Smooth muscle cell of the brain vasculature (primary cell): ENCODE data around the gene TC2N.
"Not testable (repeated sequence)": the region's sequence is repeated elsewhere in the genome, so short reads cannot be mapped to it uniquely, and the experiment has no call there.

Experiments
- DNase-seq: peaks from one replicate; pipeline ENCODE4 v3.0.0-alpha.2; 2012; ENCODE audit warnings: low read depth, low spot score

TC2N gene

DNA sequence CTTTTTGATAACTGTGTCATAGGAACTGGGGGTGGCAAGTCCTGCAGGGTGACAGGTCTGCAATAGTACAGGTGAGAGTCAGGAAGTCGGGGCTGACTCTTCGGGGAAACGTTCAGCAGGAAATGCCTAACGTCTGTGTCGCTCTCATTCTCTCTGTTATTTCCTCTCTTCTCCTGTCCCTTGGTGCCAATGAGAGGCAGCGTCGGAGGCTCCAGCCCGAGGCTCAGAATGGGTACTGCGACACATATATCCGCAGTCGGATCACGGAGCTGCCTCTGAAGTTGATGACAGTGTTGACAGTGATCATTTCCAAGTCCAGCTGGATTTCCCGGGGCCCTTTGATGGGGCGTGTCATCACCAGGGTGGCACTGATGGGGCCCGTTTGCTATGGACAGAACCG, 2.7 kb upstream of the TC2N start:
- DNase-seq: no peak

GRCh38 chr14:91869556-91869955, 2.2 kb upstream of the TC2N start:
- DNase-seq: peak; percentile 55

- DNase-seq: no peak
Measured at GRCh38 chr14:91866511-91867295, 633 bp downstream of the TC2N start.

DNA sequence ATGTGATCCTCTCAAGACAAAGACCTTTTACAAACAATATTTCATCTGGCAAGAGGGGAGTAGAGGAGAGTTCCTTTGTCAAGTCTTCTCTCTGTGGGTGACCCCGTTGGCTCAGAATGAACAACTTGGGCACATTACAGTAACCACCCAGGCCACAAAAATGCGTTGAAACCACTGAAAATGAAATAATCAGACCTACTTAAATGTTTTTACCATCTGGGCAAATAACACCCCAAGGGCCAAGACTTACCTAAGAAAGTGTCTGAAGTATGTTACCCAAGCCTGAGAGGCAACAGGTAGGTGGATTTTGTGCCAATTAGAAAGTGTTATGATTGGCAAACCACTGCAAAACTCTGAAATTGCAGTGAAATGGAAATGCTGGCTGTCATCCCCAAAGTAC, 1.3 kb downstream of the TC2N start:
- DNase-seq: no peak

DNA sequence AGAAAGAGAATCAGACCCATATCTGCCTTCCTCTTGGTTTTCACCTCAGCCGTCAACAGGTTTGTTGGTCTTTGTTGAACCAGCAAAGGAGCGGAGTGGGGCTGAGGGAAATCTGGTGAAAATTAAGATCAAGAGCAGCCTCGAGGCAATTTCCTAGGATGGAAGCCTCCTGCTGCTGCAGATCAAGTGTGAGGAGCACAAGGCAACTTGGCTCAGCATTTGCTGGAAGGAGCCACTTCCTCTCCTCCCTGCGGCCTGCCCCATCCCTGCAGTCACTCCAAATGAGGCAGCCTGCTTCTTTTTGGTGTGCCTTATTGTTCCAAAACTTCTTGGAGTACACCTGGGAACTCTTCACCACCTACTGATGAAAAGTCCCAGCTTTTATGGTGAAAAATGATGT, 4.9 kb downstream of the TC2N start:
- no peak for DNase-seq

DNA sequence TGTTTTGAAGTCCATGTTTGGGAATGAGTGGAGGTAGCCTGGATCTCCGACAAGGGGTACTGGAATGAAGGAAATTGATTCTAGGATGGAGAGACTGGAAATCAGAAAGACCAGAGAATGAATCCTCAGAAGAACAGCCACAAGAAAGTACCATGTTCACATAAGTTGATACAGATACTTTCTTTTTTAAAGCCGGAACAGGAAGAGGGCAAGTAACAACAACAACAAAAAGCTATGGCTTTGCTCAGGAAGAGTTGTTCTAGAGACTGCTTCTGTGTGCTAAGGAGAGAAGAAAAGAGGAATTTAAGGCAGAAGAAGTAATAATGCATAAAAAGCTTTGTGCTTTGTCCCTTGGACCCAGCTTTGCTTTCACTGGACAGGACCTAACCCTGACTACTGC, 6.2 kb downstream of the TC2N start:
- no peak for DNase-seq

GRCh38 chr14:91860238-91860637, 7.1 kb downstream of the TC2N start:
- DNase-seq: no peak

DNA sequence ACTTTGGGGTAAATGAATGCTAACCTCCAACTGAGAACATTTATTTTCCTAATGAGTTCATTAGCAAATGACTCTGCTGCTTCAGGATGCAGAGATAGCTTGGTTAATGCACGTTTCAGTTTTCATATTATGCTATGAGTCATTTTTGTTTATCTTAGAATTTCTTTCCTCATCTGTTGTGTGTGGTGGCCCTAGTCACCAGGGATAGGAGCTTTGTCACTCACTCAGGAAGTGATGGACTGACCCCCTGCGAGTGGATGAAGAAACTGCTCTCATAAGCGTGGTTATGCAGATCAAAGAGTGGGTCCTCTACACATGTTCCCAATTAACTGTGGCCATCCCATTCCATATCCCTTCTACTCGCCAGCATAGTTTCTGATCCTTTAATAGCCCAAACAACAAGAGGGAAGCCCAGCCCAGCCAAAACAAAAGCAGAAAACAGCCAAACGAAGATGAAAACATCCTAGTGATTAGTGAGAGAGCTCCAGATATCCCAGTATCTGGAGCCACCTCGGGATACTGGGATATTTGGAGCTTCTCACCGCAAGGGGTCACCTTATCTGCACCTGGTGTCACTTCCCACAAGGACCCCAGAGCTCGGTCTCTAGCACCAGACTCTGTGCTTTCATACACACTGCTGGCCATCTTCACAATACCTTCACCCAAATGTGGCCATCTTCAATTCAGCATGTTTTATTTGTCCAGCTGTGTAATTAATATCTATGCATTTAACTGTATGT, 8.6 kb downstream of the TC2N start:
- DNase-seq: peak; percentile 20

DNA sequence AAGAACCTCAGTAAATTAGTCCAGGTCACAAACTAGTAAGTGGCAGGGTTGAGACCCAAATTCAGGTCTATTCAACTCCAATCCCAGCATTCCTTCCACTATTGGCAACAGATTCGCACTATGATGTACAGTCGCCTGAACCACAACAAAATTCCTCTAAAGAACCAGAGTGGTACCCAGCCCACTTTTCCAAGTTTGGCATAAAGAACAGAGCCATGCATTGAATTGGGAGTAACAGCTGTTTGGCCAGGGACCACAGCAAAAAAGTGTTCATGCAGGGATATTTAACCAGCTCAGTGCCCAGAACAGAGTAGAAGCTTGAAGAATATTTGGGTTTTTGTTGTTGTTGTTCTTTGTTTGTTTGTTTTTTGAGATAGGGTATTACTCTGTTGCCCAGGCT, 9.7 kb downstream of the TC2N start:
- no peak for DNase-seq

DNA sequence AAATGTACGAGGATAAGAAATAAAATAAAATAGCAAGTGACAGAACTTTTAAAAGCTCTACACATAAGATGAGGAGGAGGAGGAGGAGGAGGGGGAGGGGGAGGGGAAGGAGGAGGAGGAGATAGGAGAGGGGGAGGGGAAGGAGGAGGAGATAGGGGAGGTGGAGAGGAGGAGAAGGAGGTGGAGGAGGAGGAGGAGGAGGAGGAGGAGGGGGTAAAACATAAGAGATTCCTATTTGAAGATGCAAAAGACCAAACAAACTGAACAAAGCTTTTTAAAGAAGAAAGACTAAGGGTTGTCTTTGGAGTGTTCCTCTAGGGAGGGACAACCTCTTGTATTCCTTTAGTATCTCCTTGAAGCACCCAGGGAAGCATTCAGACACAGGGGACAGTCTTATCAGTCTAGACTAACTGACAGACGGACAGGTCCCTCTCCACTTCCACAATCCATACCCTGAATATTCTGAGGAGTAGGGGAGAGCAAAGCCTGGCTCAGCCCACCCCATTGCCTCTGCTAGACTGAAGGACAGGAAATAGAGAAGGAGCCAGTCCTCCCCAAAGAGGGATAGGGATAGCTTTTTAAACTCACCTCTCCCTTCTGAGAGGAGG, 12.9 kb downstream of the TC2N start:
- no peak for DNase-seq

DNA sequence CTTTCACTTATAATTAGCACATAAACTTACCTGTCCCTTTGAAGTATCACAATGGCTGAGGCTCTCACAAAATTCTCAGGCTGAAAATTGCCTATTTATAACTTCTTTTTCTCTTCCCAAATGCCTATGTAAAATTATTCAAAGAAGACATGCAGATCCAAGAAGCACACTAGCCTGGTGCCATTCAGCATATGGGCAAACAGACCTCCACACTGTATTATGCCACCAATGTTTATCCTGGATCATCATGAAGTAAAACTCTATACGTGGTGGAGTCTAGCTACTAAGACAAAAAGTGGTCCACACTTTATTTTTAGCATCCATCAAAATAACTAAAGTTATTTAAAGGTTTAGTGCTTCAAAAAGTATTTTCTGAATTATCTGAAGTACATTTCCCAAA, 15.8 kb downstream of the TC2N start:
- no peak for DNase-seq

- DNase-seq: no peak
Measured at GRCh38 chr14:91848504-91849001, 18.8 kb downstream of the TC2N start.

GRCh38 chr14:91847693-91848092, 19.6 kb downstream of the TC2N start:
- DNase-seq: no peak

DNA sequence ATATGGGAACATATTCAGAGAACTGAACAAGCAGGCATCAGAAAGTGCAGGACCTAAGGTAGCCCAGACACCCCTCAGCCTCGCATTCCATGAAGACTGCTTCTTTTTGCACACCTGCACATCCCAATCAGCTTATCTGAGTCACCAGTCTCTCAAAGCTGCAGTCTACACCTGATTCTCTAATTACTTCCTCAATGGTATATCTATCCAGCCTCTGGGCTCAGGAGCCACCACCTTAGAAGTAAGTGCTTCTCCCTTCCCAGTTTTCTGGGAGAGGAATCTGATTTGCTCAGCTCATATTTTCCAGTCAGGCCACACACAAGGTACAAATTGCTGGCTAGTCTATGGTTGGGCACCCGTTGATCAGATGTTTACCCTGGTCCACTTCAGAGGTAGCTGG, 21.7 kb downstream of the TC2N start:
- DNase-seq: no peak

GRCh38 chr14:91845056-91845455, 22.3 kb downstream of the TC2N start:
- DNase-seq: not testable (repeated sequence)

GRCh38 chr14:91844029-91844428, 23.3 kb downstream of the TC2N start:
- DNase-seq: no peak

GRCh38 chr14:91843437-91843836, 23.9 kb downstream of the TC2N start:
- no peak for DNase-seq

GRCh38 chr14:91841065-91841464, 26.3 kb downstream of the TC2N start:
- no peak for DNase-seq

DNA sequence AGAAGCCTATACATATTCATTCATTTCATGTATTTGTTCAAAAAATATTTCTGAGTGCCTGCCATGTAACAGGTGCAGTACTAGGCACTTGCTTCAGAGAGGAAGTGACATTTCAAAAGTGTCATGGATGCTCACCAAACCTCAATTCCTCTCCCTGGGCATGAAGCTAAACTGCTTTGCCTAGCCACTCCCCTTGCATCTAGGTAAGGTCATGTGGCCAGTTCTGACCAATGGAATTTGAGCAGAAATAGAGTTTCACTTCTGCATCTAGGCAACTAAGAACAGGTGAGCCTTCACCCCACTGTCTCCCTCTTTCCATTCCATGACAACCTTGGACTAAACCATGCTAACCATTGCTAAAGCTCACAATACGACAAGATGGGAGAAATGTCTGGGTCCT, 27.6 kb downstream of the TC2N start:
- DNase-seq: no peak

DNA sequence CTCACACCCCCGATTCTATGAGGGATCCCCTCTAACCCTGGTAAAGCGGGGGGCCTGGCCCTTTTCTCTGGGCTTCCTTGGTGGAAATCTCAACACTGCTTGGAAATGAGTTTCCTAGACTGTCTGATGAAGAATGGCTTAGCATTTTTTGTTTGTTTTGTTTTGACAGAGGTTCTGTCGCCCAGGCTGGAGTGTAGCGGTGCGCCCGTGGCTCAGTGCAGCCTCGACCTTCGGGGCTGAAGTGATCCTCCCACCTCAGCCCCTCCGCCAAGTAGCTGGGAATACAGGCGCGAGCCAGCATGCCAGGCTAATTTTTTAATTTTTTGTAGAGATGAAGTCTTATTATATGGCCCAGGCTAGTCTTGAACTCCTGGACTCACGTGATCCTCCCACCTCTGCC, 30.3 kb downstream of the TC2N start:
- no peak for DNase-seq

GRCh38 chr14:91835920-91836843, 31.2 kb downstream of the TC2N start:
- DNase-seq: no peak
